ENCODE data around the gene OCA2.

Gene OCA2

DNA sequence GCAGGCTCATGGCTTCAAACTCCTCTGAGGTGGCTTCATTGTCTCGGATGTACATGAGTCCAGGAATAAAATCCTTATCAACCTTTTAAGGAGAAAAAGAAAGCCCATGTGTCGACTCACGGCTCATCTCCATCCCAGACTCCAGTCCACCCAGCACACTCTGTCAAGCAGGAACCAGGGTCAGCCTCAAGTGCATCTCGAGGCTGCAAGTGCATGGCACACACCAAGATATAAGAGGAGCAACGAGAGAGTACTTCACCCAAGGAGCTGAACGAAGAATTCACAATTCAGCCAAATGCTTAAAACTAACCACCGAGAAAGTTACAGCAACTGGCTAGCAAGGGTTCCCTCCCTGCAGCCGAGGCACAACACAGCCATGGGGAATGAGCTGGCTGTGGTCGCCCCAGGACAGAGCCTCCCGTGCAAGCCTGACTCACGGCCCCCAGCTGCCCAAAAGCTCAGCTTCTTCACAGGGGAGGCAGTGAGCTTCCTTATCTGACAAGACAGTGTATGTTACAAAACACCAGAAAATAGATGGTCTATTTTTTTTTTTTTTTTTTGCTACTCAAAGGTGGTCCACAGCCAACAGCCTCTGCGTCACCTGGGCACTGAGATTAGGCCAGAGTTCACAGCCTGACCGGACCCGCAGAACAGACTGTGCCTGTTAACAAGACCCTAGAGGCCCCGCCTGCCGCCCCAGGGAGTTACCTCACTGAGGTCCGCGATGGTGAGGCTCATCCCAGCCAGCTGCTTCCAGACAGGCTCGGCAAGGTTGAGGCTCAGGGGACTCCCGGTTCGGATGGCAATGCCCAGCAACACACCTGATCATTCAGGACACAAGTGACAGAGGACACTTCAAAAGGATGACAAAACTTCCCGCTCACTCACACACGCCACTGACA, 15.9 kb upstream of the OCA2 start:
- H2AFZ ChIP-seq (ENCODE audit: low read depth, low read length, severe bottlenecking): no peak overlapping the region
- no peaks in the 10 kb centered on the region for H3K36me3 ChIP-seq (ENCODE audit: low read length)
- no peak overlapping the region for H3K4me2 ChIP-seq (ENCODE audit: low read depth, low read length, poor library complexity, severe bottlenecking)
- H3K79me2 ChIP-seq (ENCODE audit: insufficient read depth, low read length): no peaks in the 10 kb centered on the region
- no peak overlapping the region for H3K4me3 ChIP-seq (ENCODE audit: insufficient read depth, low read length, poor library complexity, severe bottlenecking)
- no peaks in the 10 kb centered on the region for H3K9me2 ChIP-seq (replicated peaks; ENCODE audit: insufficient read depth, low read length)
- no peak overlapping the region for H3K9ac ChIP-seq (ENCODE audit: low read length)
- H3F3A ChIP-seq (ENCODE audit: insufficient read depth): no peaks in the 10 kb centered on the region
- TF ChIP-seq EZH2phosphoT487 (conservative IDR thresholded peaks at IDR 0.05; ENCODE audit: low read length): no peak
- H3K27me3 ChIP-seq (ENCODE audit: low read length): no peaks in the 10 kb centered on the region
- no peaks in the 10 kb centered on the region for H4K20me1 ChIP-seq (ENCODE audit: low read depth, low read length)
- no peak overlapping the region for H3K27ac ChIP-seq (ENCODE audit: low read depth, low read length)
- no peaks in the 10 kb centered on the region for H3K9me3 ChIP-seq (ENCODE audit: insufficient read depth, low read length)

DNA sequence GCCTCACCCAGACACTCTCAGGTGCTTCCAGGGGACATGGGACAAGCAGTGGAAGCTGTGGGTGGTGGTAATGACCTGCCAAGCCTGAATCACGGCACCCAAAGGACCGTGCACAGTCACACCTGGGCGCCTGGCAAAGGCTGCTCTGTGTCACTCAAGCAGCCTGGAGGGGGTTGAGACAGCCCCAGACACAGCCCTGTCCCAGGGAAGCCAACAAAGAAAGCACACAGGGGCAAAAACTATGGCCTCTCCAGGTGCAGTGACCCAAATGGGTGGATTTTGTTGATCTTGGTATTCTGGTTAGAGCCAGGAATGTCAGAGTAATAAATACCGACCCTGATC, 15.0 kb upstream of the OCA2 start:
- Histone ChIP-seq H3K27me3 (ENCODE audit: low read length) (no peaks in the 10 kb centered on the region), H3K9ac (ENCODE audit: low read length) (no peak overlapping the region), H2AFZ (ENCODE audit: low read depth, low read length, severe bottlenecking) (no peak overlapping the region), H4K20me1 (ENCODE audit: low read depth, low read length) (no peaks in the 10 kb centered on the region), H3K9me3 (ENCODE audit: insufficient read depth, low read length) (no peaks in the 10 kb centered on the region), H3K79me2 (ENCODE audit: insufficient read depth, low read length) (no peaks in the 10 kb centered on the region), H3K4me2 (ENCODE audit: low read depth, low read length, poor library complexity, severe bottlenecking) (no peak overlapping the region), H3F3A (ENCODE audit: insufficient read depth) (no peaks in the 10 kb centered on the region), H3K36me3 (ENCODE audit: low read length) (no peaks in the 10 kb centered on the region), H3K4me3 (ENCODE audit: insufficient read depth, low read length, poor library complexity, severe bottlenecking) (no peak overlapping the region), H3K27ac (ENCODE audit: low read depth, low read length) (no peak overlapping the region), H3K9me2 (replicated peaks; ENCODE audit: insufficient read depth, low read length) (no peaks in the 10 kb centered on the region)
- TF ChIP-seq, protein P1, sequence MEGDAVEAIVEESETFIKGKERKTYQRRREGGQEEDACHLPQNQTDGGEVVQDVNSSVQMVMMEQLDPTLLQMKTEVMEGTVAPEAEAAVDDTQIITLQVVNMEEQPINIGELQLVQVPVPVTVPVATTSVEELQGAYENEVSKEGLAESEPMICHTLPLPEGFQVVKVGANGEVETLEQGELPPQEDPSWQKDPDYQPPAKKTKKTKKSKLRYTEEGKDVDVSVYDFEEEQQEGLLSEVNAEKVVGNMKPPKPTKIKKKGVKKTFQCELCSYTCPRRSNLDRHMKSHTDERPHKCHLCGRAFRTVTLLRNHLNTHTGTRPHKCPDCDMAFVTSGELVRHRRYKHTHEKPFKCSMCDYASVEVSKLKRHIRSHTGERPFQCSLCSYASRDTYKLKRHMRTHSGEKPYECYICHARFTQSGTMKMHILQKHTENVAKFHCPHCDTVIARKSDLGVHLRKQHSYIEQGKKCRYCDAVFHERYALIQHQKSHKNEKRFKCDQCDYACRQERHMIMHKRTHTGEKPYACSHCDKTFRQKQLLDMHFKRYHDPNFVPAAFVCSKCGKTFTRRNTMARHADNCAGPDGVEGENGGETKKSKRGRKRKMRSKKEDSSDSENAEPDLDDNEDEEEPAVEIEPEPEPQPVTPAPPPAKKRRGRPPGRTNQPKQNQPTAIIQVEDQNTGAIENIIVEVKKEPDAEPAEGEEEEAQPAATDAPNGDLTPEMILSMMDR (IDR thresholded peaks at IDR 0.05; ENCODE audit: insufficient read depth, low read length, poor library complexity, severe bottlenecking): no peak
- no peak for TF ChIP-seq EZH2phosphoT487 (conservative IDR thresholded peaks at IDR 0.05; ENCODE audit: low read length)

DNA sequence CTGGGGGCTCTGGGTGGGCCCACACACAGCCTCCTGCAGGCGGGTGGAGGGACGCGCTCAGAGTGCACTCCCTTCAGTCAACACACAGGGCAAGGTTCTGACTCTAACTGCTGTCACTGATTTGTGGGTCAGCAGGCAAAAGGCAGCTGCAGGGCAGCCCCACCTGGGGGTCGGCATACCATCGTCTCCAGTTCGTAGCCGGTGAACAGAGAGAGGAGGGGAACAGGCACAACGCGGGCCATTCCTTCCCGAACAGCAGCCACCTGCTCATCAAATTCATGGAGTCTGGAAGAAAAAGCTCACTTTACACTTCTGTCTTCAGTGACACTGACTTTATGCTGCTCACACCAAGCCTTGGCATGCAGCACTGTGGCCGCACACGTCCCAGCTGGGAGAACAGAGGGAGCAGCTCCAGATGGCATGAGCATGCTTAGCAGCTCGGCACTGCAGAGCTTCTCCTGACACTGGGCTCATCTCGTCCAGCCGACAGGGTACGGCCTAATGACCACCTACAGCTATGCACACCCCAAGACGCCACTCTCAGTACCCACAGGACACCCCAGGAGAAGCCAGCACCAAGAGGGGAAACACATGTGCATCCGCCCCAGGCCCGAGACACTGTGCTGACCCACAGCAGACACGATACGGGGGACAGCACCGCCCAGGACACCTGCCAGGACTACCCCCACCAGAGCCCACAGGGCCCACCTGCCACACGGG, 14.4 kb upstream of the OCA2 start:
- no peaks in the 10 kb centered on the region for H3K9me3 ChIP-seq (ENCODE audit: insufficient read depth, low read length)
- H3K4me3 ChIP-seq (ENCODE audit: insufficient read depth, low read length, poor library complexity, severe bottlenecking): no peak overlapping the region
- no peaks in the 10 kb centered on the region for H3K27me3 ChIP-seq (ENCODE audit: low read length)
- no peak overlapping the region for H3K27ac ChIP-seq (ENCODE audit: low read depth, low read length)
- H3K36me3 ChIP-seq (ENCODE audit: low read length): no peaks in the 10 kb centered on the region
- no peak overlapping the region for H3K4me2 ChIP-seq (ENCODE audit: low read depth, low read length, poor library complexity, severe bottlenecking)
- H3K9ac ChIP-seq (ENCODE audit: low read length): no peak overlapping the region
- no peaks in the 10 kb centered on the region for H3K9me2 ChIP-seq (replicated peaks; ENCODE audit: insufficient read depth, low read length)
- H4K20me1 ChIP-seq (ENCODE audit: low read depth, low read length): no peaks in the 10 kb centered on the region
- H2AFZ ChIP-seq (ENCODE audit: low read depth, low read length, severe bottlenecking): no peak overlapping the region
- H3K79me2 ChIP-seq (ENCODE audit: insufficient read depth, low read length): no peaks in the 10 kb centered on the region
- no peaks in the 10 kb centered on the region for H3F3A ChIP-seq (ENCODE audit: insufficient read depth)
- TF ChIP-seq, protein P1 (IDR thresholded peaks at IDR 0.05; ENCODE audit: insufficient read depth, low read length, poor library complexity, severe bottlenecking): no peak
- no peak for TF ChIP-seq EZH2phosphoT487 (conservative IDR thresholded peaks at IDR 0.05; ENCODE audit: low read length)

DNA sequence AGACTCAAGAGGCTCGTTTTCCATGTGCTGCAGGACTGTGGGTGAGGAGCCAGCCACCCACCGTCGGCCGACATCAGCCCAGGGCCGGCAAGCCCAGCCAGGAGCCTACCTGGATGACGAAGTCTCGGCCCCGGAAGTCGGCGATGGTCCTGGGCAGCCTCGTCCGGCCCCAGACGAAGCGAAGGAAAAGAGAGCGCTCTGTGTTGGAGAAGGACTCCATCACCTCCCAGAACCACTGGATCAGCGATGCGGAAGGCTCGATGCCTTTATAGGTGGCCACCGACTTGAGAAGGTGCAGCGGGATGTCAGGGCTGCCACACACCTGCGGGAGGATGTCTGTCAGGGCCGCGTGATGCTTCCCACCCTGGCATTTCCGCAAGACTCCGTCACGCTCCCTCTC, 13.8 kb upstream of the OCA2 start:
- H3K9me2 ChIP-seq (replicated peaks; ENCODE audit: insufficient read depth, low read length): no peaks in the 10 kb centered on the region
- H3K9me3 ChIP-seq (ENCODE audit: insufficient read depth, low read length): no peaks in the 10 kb centered on the region
- no peaks in the 10 kb centered on the region for H3K79me2 ChIP-seq (ENCODE audit: insufficient read depth, low read length)
- H4K20me1 ChIP-seq (ENCODE audit: low read depth, low read length): no peaks in the 10 kb centered on the region
- H3K4me3 ChIP-seq (ENCODE audit: insufficient read depth, low read length, poor library complexity, severe bottlenecking): no peak overlapping the region
- H3K27me3 ChIP-seq (ENCODE audit: low read length): no peaks in the 10 kb centered on the region
- H2AFZ ChIP-seq (ENCODE audit: low read depth, low read length, severe bottlenecking): no peak overlapping the region
- H3K36me3 ChIP-seq (ENCODE audit: low read length): no peaks in the 10 kb centered on the region
- H3K4me2 ChIP-seq (ENCODE audit: low read depth, low read length, poor library complexity, severe bottlenecking): no peak overlapping the region
- no peak overlapping the region for H3K27ac ChIP-seq (ENCODE audit: low read depth, low read length)
- no peak for TF ChIP-seq EZH2phosphoT487 (conservative IDR thresholded peaks at IDR 0.05; ENCODE audit: low read length)
- TF ChIP-seq, protein P1 (IDR thresholded peaks at IDR 0.05; ENCODE audit: insufficient read depth, low read length, poor library complexity, severe bottlenecking): no peak
- no peak overlapping the region for H3K9ac ChIP-seq (ENCODE audit: low read length)
- H3F3A ChIP-seq (ENCODE audit: insufficient read depth): no peaks in the 10 kb centered on the region
